Motor neuron (in vitro differentiated cells): ENCODE data around the gene TMEM120B. TPM values are rescaled to one million over a fixed set of nuclear protein-coding genes. Genes with fewer than 3 reads are reported as not detected.
"Not testable (repeated sequence)": the region's sequence is repeated elsewhere in the genome, so short reads cannot be mapped to it uniquely, and the experiment has no call there.

Source experiments
- ATAC-seq, 8 experiments: fragments of 200-7000 bp; cut with Tn5 transposase; replicated peaks in 6 of 8; 2 replicates each; pipeline ENCODE4 v1.8.0; 2021; ENCODE audit warnings: mild to moderate bottlenecking in 8 of 8, moderate library complexity in 8 of 8
- H3K27ac ChIP-seq, 2 donors: fragments of 250-450 bp; sonication (Bioruptor Pico); 2 replicates each; pipeline ENCODE4 v1.9.0; 2021; ENCODE audit warnings: antibody characterized with exemption in 2 of 2, mild to moderate bottlenecking in 2 of 2, moderate library complexity in 1 of 2
- H3K4me1 ChIP-seq, 2 donors: fragments of 250-450 bp; sonication (Bioruptor Pico); replicated peaks in 1 of 2; 2 replicates each; pipeline ENCODE4 v1.6.1; 2021; ENCODE audit warnings: antibody characterized with exemption in 2 of 2, mild to moderate bottlenecking in 2 of 2, moderate library complexity in 1 of 2
- H3K4me3 ChIP-seq, 5 donors: fragments of 250-450 bp; sonication (Bioruptor Pico); 2 replicates each; pipeline ENCODE4 v1.9.0; 2021; ENCODE audit warnings: antibody characterized with exemption in 5 of 5, mild to moderate bottlenecking in 5 of 5, moderate library complexity in 4 of 5
- WGBS, 10 experiments: fragments of 450-650 bp; shearing (Covaris generic); methylation state at CpG; one replicate each; pipeline ENCODE4 v1.0.0; 2022; 5-methylcytosine and 5-hydroxymethylcytosine counted together
- in situ Hi-C, 9 experiments: fragments of 400-800 bp; cut with MboI; loops; one replicate each; pipeline ENCODE4 v1.15.0; 2021; ENCODE audit warnings: low sequenced_read_pairs in 9 of 9, low pct_unique_long_range_greater_than_20kb in 2 of 9; ENCODE audit not compliant: unreplicated experiment in 9 of 9
- total RNA-seq, 8 experiments: library from RNA; unstranded; fragments of 300-600 nt; gene quantifications; 2 replicates each; pipeline versions ENCODE4 v1.2.3 to v1.2.4, GENCODE V29; 2022

The TMEM120B gene
- total RNA-seq, 8 experiments from 2014 or later, result 4.9 to 13.4 (median 7.7) TPM

- no peak overlapping the region for H3K27ac ChIP-seq
- WGBS, 10 experiments, result 83 to 100% (median 100%) methylated on average over 1 of the region's 2 CpGs; no CpG with 5 or more reads in 5 of the 10 experiments
- peaks cover 0 to 3% of the 10 kb centered on the region in 2 donors for H3K4me1 ChIP-seq
- no peak overlapping the region for H3K4me3 ChIP-seq
- in situ Hi-C loops, result loop anchor here in 3 of 9 experiments (10.0 to 25.0 kb wide), 2 partner anchors 98 to 195 kb away; partner anchors contain the start of gene RHOF (in 2 of the 3)
- no peak for ATAC-seq
These were observed 23.1 kb upstream of the TMEM120B start for GRCh38 chr12:121689430-121689829.

- 33 to 100% (median 80%) methylated on average over 1 to 3 of the region's 3 CpGs; no CpG with 5 or more reads in 4 of the 10 experiments for WGBS, 10 experiments
- not testable (repeated sequence) for H3K4me3 ChIP-seq, H3K4me1 ChIP-seq, H3K27ac ChIP-seq, ATAC-seq
- in situ Hi-C loops, result loop anchor here in 3 of 9 experiments (10.0 to 25.0 kb wide), 2 partner anchors 82 to 95 kb away; partner anchors contain the start of gene RHOF (in 2 of the 3)
These were observed 19.8 kb upstream of the TMEM120B start for GRCh38 chr12:121692744-121693143.

- peak in 5 of 8 experiments; percentile 28 to 65 (median 62) for ATAC-seq
- in situ Hi-C loops, result loop anchor here in 3 of 9 experiments (10.0 to 25.0 kb wide), 2 partner anchors 82 to 94 kb away; partner anchors contain the start of gene RHOF (in 2 of the 3)
- Histone ChIP-seq H3K4me3 (no peak overlapping the region), H3K4me1 (no peaks in the 10 kb centered on the region), H3K27ac (no peak overlapping the region)
- 20 to 100% (median 54%) methylated on average over 1 to 5 of the region's 7 CpGs; no CpG with 5 or more reads in 1 of the 10 experiments for WGBS, 10 experiments
These were observed 19.3 kb upstream of the TMEM120B start for GRCh38 chr12:121693155-121693687.

- Histone ChIP-seq H3K27ac (no peak overlapping the region), H3K4me1 (no peaks in the 10 kb centered on the region), H3K4me3 (no peak overlapping the region)
- in situ Hi-C loops, result loop anchor here in 3 of 9 experiments (10.0 to 25.0 kb wide), 2 partner anchors 78 to 90 kb away; partner anchors contain the start of gene RHOF (in 2 of the 3)
- WGBS, 10 experiments, result 8 to 100% (median 44%) methylated on average over 2 to 9 of the region's 9 CpGs
- ATAC-seq, result peak in 1 of 8 experiments; percentile 7
These were observed 15.4 kb upstream of the TMEM120B start for GRCh38 chr12:121697093-121697698.

- not testable (repeated sequence) for ATAC-seq, H3K27ac ChIP-seq, H3K4me3 ChIP-seq, H3K4me1 ChIP-seq
- 85 to 100% (median 100%) methylated on average over 1 to 6 of the region's 6 CpGs; no CpG with 5 or more reads in 4 of the 10 experiments for WGBS, 10 experiments
- in situ Hi-C loops, result loop anchor here in 3 of 9 experiments (10.0 to 25.0 kb wide), 2 partner anchors 77 to 89 kb away; partner anchors contain the start of gene RHOF (in 2 of the 3)
These were observed 14.7 kb upstream of the TMEM120B start for GRCh38 chr12:121697861-121698260.

GRCh38 chr12:121701667-121702277, 10.8 kb upstream of the TMEM120B start:
- ATAC-seq, result no peak
- in situ Hi-C loops, result loop anchor here in 2 of 9 experiments (10.0 kb wide), 2 partner anchors 73 to 93 kb away; partner anchors contain the start of gene RHOF (in 1 of the 2)
- Histone ChIP-seq H3K27ac (no peak overlapping the region), H3K4me1 (no peaks in the 10 kb centered on the region), H3K4me3 (no peak overlapping the region)
- 70 to 100% (median 92%) methylated on average over 1 to 2 of the region's 3 CpGs; no CpG with 5 or more reads in 5 of the 10 experiments for WGBS, 10 experiments

- Histone ChIP-seq H3K4me1 (no peaks in the 10 kb centered on the region), H3K4me3 (no peak overlapping the region), H3K27ac (no peak overlapping the region)
- no peak for ATAC-seq
- 40 to 100% (median 54%) methylated on average over 2 to 4 of the region's 6 CpGs; no CpG with 5 or more reads in 5 of the 10 experiments for WGBS, 10 experiments
- in situ Hi-C loops, result loop anchor here in 2 of 9 experiments (10.0 kb wide), 2 partner anchors 72 to 92 kb away; partner anchors contain the start of gene RHOF (in 1 of the 2)
These were observed 9.6 kb upstream of the TMEM120B start for GRCh38 chr12:121702944-121703343.

GRCh38 chr12:121705514-121705913, 7.0 kb upstream of the TMEM120B start:
- in situ Hi-C loops, result loop anchor here in 2 of 9 experiments (10.0 kb wide), 2 partner anchors 69 to 89 kb away; partner anchors contain the start of gene RHOF (in 1 of the 2)
- H3K27ac ChIP-seq, result no peak overlapping the region
- no peak for ATAC-seq
- H3K4me3 ChIP-seq, result no peak overlapping the region
- H3K4me1 ChIP-seq, result peaks cover 4 to 11% of the 10 kb centered on the region in 2 donors

GRCh38 chr12:121708313-121709063, 4.1 kb upstream of the TMEM120B start:
- H3K4me3 ChIP-seq, result no peak overlapping the region
- H3K4me1 ChIP-seq, result peaks cover 11 to 18% of the 10 kb centered on the region in 2 donors
- in situ Hi-C loops, result loop anchor here in 2 of 9 experiments (10.0 kb wide), 2 partner anchors 66 to 86 kb away; partner anchors contain the start of gene RHOF (in 1 of the 2)
- H3K27ac ChIP-seq, result no peak overlapping the region
- 14 to 90% (median 83%) methylated on average over 1 to 6 of the region's 7 CpGs; no CpG with 5 or more reads in 1 of the 10 experiments for WGBS, 10 experiments
- no peak for ATAC-seq

- not testable (repeated sequence) for ATAC-seq, H3K4me3 ChIP-seq
- Histone ChIP-seq H3K27ac (peak overlapping the region in 1 of 2 donors; percentile 16), H3K4me1 (peaks cover 17 to 18% of the 10 kb centered on the region in 2 donors)
- 74 to 100% (median 91%) methylated on average over 1 to 8 of the region's 8 CpGs; no CpG with 5 or more reads in 1 of the 10 experiments for WGBS, 10 experiments
- in situ Hi-C loops, result loop anchor here in 2 of 9 experiments (10.0 kb wide), 2 partner anchors 66 to 86 kb away; partner anchors contain the start of gene RHOF (in 1 of the 2)
These were observed 3.5 kb upstream of the TMEM120B start for GRCh38 chr12:121709064-121709424.

GRCh38 chr12:121709478-121709961, 3.0 kb upstream of the TMEM120B start:
- WGBS, 10 experiments, result 0 to 100% (median 46%) methylated on average over 2 to 4 of the region's 5 CpGs; no CpG with 5 or more reads in 2 of the 10 experiments
- H3K4me3 ChIP-seq, result no peak overlapping the region
- ATAC-seq, result peak in 1 of 8 experiments; percentile 35
- in situ Hi-C loops, result loop anchor here in 2 of 9 experiments (10.0 kb wide), 2 partner anchors 65 to 85 kb away; partner anchors contain the start of gene RHOF (in 1 of the 2)
- peaks cover 17 to 18% of the 10 kb centered on the region in 2 donors for H3K4me1 ChIP-seq
- H3K27ac ChIP-seq, result peak overlapping the region in 1 of 2 donors; percentile 16
